ENCODE measurements around the gene STAT5B. TPM values are rescaled to one million over a fixed set of nuclear protein-coding genes. Genes with fewer than 3 reads are reported as not detected.

Gene STAT5B
- total and polyA plus RNA-seq, 2 of the 13 experiments (the other 11 are each of a cell fraction or from before 2014, with no cell fraction given): 21.0 to 42.8 TPM

DNA sequence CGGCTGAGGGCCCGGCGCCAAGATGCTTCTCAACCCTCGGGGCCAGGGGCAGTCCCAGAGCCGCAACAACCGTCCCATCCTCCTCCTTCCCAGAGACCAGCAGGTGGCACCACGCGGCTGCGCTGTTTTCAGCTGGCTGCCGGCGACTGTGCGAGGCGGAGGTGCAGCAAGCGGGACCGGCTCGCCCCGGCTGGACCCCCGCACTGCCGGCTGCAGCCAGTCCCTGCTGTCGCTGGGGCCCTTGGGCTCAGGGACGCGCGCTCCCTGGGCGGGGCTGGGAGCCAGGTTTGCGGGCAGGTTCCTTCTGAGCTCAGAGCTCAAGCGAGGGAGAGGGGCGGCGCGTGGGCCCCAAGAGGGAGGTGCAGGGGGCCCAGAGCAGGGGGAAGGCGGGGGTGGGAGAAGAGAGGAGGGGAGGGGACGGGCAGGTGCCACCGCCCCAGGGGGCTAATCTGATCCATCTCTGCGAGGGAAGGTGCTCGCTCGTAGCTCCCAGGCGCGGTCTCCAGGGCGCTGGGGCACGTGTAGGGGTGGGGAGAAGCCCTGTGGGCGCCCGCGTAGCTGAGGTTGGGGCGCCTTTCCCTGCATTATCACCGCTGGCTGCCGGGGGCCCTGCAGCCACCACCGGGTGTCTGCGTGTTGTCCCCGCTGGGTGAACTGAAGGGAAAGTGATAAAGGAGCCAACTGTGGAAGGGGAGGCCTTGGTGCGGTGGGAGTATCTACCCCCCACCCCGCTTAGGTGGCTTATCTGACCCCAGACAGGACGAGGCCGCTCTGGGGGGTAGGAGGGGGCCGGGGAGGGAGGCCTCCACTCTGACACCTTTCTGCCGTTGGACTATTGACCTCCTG is 36.3 kb upstream of the STAT5B start (continued):
- TF ChIP-seq, protein P1, sequence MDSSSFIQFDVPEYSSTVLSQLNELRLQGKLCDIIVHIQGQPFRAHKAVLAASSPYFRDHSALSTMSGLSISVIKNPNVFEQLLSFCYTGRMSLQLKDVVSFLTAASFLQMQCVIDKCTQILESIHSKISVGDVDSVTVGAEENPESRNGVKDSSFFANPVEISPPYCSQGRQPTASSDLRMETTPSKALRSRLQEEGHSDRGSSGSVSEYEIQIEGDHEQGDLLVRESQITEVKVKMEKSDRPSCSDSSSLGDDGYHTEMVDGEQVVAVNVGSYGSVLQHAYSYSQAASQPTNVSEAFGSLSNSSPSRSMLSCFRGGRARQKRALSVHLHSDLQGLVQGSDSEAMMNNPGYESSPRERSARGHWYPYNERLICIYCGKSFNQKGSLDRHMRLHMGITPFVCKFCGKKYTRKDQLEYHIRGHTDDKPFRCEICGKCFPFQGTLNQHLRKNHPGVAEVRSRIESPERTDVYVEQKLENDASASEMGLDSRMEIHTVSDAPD (CRISPR knock-in tag; IDR thresholded peaks at IDR 0.05): no peak
- TF ChIP-seq, protein P2, sequence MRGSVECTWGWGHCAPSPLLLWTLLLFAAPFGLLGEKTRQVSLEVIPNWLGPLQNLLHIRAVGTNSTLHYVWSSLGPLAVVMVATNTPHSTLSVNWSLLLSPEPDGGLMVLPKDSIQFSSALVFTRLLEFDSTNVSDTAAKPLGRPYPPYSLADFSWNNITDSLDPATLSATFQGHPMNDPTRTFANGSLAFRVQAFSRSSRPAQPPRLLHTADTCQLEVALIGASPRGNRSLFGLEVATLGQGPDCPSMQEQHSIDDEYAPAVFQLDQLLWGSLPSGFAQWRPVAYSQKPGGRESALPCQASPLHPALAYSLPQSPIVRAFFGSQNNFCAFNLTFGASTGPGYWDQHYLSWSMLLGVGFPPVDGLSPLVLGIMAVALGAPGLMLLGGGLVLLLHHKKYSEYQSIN (CRISPR knock-in tag; IDR thresholded peaks at IDR 0.05; ENCODE audit: borderline replicate concordance): no peak
- TF ChIP-seq ZNF83 (CRISPR knock-in tag; IDR thresholded peaks at IDR 0.05; ENCODE audit: borderline replicate concordance) (no peak; the same call in 1 of the 2 replicates), CBX1 (IDR thresholded peaks at IDR 0.05; ENCODE audit: low read depth) (peak; percentile 66), HCFC1 (IDR thresholded peaks at IDR 0.05; ENCODE audit: low read depth, low read length) (no peak), ZNF616 (CRISPR knock-in tag; IDR thresholded peaks at IDR 0.05; ENCODE audit: low read depth) (peak; percentile 64; the same call in 1 of the 2 replicates), ZNF530 (CRISPR knock-in tag; IDR thresholded peaks at IDR 0.05; ENCODE audit: low read depth) (no peak), BRCA1 (CRISPR knock-in tag; IDR thresholded peaks at IDR 0.05) (no peak; the same call in 1 of the 2 replicates), ZBTB21 (CRISPR knock-in tag; IDR thresholded peaks at IDR 0.05) (no peak), ZFX (CRISPR knock-in tag; IDR thresholded peaks at IDR 0.05; ENCODE audit: low read depth) (peak; percentile 52; the same call in 1 of the 2 replicates)
- TF ChIP-seq, protein P3, sequence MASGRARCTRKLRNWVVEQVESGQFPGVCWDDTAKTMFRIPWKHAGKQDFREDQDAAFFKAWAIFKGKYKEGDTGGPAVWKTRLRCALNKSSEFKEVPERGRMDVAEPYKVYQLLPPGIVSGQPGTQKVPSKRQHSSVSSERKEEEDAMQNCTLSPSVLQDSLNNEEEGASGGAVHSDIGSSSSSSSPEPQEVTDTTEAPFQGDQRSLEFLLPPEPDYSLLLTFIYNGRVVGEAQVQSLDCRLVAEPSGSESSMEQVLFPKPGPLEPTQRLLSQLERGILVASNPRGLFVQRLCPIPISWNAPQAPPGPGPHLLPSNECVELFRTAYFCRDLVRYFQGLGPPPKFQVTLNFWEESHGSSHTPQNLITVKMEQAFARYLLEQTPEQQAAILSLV (CRISPR knock-in tag; IDR thresholded peaks at IDR 0.05; ENCODE audit: borderline replicate concordance): no peak; the same call in 1 of the 2 replicates
- TF ChIP-seq, protein P4, sequence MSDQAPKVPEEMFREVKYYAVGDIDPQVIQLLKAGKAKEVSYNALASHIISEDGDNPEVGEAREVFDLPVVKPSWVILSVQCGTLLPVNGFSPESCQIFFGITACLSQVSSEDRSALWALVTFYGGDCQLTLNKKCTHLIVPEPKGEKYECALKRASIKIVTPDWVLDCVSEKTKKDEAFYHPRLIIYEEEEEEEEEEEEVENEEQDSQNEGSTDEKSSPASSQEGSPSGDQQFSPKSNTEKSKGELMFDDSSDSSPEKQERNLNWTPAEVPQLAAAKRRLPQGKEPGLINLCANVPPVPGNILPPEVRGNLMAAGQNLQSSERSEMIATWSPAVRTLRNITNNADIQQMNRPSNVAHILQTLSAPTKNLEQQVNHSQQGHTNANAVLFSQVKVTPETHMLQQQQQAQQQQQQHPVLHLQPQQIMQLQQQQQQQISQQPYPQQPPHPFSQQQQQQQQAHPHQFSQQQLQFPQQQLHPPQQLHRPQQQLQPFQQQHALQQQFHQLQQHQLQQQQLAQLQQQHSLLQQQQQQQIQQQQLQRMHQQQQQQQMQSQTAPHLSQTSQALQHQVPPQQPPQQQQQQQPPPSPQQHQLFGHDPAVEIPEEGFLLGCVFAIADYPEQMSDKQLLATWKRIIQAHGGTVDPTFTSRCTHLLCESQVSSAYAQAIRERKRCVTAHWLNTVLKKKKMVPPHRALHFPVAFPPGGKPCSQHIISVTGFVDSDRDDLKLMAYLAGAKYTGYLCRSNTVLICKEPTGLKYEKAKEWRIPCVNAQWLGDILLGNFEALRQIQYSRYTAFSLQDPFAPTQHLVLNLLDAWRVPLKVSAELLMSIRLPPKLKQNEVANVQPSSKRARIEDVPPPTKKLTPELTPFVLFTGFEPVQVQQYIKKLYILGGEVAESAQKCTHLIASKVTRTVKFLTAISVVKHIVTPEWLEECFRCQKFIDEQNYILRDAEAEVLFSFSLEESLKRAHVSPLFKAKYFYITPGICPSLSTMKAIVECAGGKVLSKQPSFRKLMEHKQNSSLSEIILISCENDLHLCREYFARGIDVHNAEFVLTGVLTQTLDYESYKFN (CRISPR knock-in tag; conservative IDR thresholded peaks at IDR 0.05): peak; percentile 76
- TF ChIP-seq, protein P5, sequence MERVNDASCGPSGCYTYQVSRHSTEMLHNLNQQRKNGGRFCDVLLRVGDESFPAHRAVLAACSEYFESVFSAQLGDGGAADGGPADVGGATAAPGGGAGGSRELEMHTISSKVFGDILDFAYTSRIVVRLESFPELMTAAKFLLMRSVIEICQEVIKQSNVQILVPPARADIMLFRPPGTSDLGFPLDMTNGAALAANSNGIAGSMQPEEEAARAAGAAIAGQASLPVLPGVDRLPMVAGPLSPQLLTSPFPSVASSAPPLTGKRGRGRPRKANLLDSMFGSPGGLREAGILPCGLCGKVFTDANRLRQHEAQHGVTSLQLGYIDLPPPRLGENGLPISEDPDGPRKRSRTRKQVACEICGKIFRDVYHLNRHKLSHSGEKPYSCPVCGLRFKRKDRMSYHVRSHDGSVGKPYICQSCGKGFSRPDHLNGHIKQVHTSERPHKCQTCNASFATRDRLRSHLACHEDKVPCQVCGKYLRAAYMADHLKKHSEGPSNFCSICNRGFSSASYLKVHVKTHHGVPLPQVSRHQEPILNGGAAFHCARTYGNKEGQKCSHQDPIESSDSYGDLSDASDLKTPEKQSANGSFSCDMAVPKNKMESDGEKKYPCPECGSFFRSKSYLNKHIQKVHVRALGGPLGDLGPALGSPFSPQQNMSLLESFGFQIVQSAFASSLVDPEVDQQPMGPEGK (CRISPR knock-in tag; IDR thresholded peaks at IDR 0.05): peak; percentile 60
- TF ChIP-seq, protein P6, sequence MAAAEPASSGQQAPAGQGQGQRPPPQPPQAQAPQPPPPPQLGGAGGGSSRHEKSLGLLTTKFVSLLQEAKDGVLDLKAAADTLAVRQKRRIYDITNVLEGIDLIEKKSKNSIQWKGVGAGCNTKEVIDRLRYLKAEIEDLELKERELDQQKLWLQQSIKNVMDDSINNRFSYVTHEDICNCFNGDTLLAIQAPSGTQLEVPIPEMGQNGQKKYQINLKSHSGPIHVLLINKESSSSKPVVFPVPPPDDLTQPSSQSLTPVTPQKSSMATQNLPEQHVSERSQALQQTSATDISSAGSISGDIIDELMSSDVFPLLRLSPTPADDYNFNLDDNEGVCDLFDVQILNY (CRISPR knock-in tag; conservative IDR thresholded peaks at IDR 0.05): no peak; the same call in 1 of the 2 replicates
- TF ChIP-seq, protein P7, sequence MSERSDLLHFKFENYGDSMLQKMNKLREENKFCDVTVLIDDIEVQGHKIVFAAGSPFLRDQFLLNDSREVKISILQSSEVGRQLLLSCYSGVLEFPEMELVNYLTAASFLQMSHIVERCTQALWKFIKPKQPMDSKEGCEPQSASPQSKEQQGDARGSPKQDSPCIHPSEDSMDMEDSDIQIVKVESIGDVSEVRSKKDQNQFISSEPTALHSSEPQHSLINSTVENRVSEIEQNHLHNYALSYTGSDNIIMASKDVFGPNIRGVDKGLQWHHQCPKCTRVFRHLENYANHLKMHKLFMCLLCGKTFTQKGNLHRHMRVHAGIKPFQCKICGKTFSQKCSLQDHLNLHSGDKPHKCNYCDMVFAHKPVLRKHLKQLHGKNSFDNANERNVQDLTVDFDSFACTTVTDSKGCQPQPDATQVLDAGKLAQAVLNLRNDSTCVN (CRISPR knock-in tag; IDR thresholded peaks at IDR 0.05; ENCODE audit: borderline replicate concordance): no peak; the same call in 1 of the 2 replicates
